GM12878 (cell line): Measurements from ENCODE around the gene TIPARP. TPM values are rescaled to one million over a fixed set of nuclear protein-coding genes. Genes with fewer than 3 reads are reported as not detected.

Experiments used
- ATAC-seq: fragments of 200-7000 bp; cut with Tn5 transposase; 3 replicates; pipeline ENCODE4 v1.9.1; 2020; ENCODE audit warnings: mild to moderate bottlenecking, moderate library complexity
- BruUV-seq: library from RNA; stranded (reverse); fragments of 400-500 nt; replicated peaks from 2 replicates; lab custom pipeline; 2021; lab: Mats Ljungman, UMichigan
- CTCF ChIA-PET: fragments of 300-600 bp; sonication (Branson Sonifier 250); formaldehyde crosslinking; extraction: SDS; loops from one replicate; lab custom pipeline; 2021; ENCODE audit warnings: inconsistent platforms; lab: Yijun Ruan, JAX
- POLR2A ChIA-PET: fragments of 350-600 bp; formaldehyde crosslinking; extraction: SDS; loops from one replicate; lab custom pipeline; 2021; ENCODE audit warnings: inconsistent platforms; lab: Charles Lee
- RAD21 ChIA-PET: fragments of 300-600 bp; sonication (Branson Sonifier 250); formaldehyde crosslinking; loops from one replicate; lab custom pipeline; 2023; ENCODE audit warnings: antibody characterized with exemption; ENCODE audit not compliant: unreplicated experiment; lab: Charles Lee
- SMC1A ChIA-PET: fragments of 300-600 bp; sonication (Branson Sonifier 250); formaldehyde crosslinking; loops from one replicate; lab custom pipeline; 2023; ENCODE audit not compliant: unreplicated experiment, uncharacterized antibody; lab: Charles Lee
- DNase-seq: peaks from one replicate; pipeline ENCODE4 v3.0.0-alpha.2; 2011; ENCODE audit warnings: low read depth, low spot score
- FAIRE-seq: peaks from 3 replicates; lab custom pipeline; 2011; peaks lifted over from hg19 to GRCh38; lab: Jason Lieb, UNC
- H2AFZ ChIP-seq: 2 replicates; pipeline ENCODE4 v1.6.0; 2011; ENCODE audit warnings: low read depth, low read length, control low read depth; ENCODE audit not compliant: control insufficient read depth
- H3K27ac ChIP-seq: 2 replicates; pipeline ENCODE4 v1.5.1; 2011; ENCODE audit warnings: control low read depth; ENCODE audit not compliant: control insufficient read depth, insufficient read depth
- H3K27me3 ChIP-seq, 2 experiments: replicated peaks in 1 of 2; 2 replicates each; pipeline versions ENCODE4 v1.6.0 to v1.6.1; 2011; ENCODE audit warnings: low read length in 1 of 2; ENCODE audit not compliant: control insufficient read depth in 2 of 2, insufficient read depth in 2 of 2
- H3K36me3 ChIP-seq, 2 experiments: 2 replicates each; pipeline ENCODE4 v1.5.1; 2011; ENCODE audit warnings: low read length in 1 of 2; ENCODE audit not compliant: control insufficient read depth in 2 of 2, insufficient read depth in 2 of 2
- H3K4me1 ChIP-seq: 2 replicates; pipeline ENCODE4 v1.6.1; 2011; ENCODE audit warnings: mild to moderate bottlenecking, low read length, moderate library complexity, mixed read lengths; ENCODE audit not compliant: control insufficient read depth, insufficient read depth
- H3K4me2 ChIP-seq: 2 replicates; pipeline ENCODE4 v1.6.0; 2011; ENCODE audit warnings: control low read depth; ENCODE audit not compliant: control insufficient read depth, insufficient read depth
- H3K4me3 ChIP-seq: fragments of 200-600 bp; sonication (generic); 2 replicates; pipeline ENCODE4 v1.5.1; 2016
- H3K79me2 ChIP-seq: 2 replicates; pipeline ENCODE4 v1.6.0; 2011; ENCODE audit warnings: low read length; ENCODE audit not compliant: control insufficient read depth, insufficient read depth
- H3K9ac ChIP-seq: 2 replicates; pipeline ENCODE4 v1.8.0; 2011; ENCODE audit warnings: low read length, control low read depth, mixed read lengths; ENCODE audit not compliant: control insufficient read depth, insufficient read depth
- H3K9me3 ChIP-seq: replicated peaks from 3 replicates; pipeline ENCODE4 v1.5.1; 2011; ENCODE audit warnings: mild to moderate bottlenecking, low read length; ENCODE audit not compliant: control insufficient read depth, insufficient read depth
- H4K20me1 ChIP-seq: 2 replicates; pipeline ENCODE4 v1.6.0; 2011; ENCODE audit not compliant: control insufficient read depth, insufficient read depth
- ETV6 ChIP-seq, 2 experiments: fragments of 450-650 bp in 1 of 2; IDR thresholded peaks in 1 of 2; conservative IDR thresholded peaks in 1 of 2; 2 replicates each; pipeline ENCODE4 v1.6.1; 2014; ENCODE audit warnings: antibody characterized with exemption in 1 of 2, borderline replicate concordance in 1 of 2, low read depth in 1 of 2, mild to moderate bottlenecking in 1 of 2, moderate library complexity in 1 of 2
- HDAC2 ChIP-seq: fragments of 200-600 bp; sonication (generic); IDR thresholded peaks from 2 replicates; pipeline ENCODE4 v1.6.1; 2017
- IKZF2 ChIP-seq, 2 experiments: fragments of 450-650 bp; IDR thresholded peaks; 2 replicates each; pipeline ENCODE4 v1.6.1; 2017; ENCODE audit warnings: mild to moderate bottlenecking in 2 of 2, moderate library complexity in 2 of 2
- NFIC ChIP-seq: IDR thresholded peaks from 2 replicates; pipeline ENCODE4 v1.6.1; 2012; ENCODE audit warnings: low read depth, mild to moderate bottlenecking, inconsistent platforms, low read length, moderate library complexity
- TAF1 ChIP-seq: IDR thresholded peaks from 2 replicates; pipeline ENCODE4 v1.6.1; 2011; ENCODE audit warnings: mild to moderate bottlenecking, low read depth, low read length, borderline replicate concordance
- TCF3 ChIP-seq: IDR thresholded peaks from 2 replicates; pipeline ENCODE4 v1.6.1; 2012; ENCODE audit warnings: low read depth, mild to moderate bottlenecking, low read length, borderline replicate concordance; ENCODE audit not compliant: insufficient read depth
- YY1 ChIP-seq: IDR thresholded peaks from 2 replicates; pipeline ENCODE4 v1.6.1; 2011; ENCODE audit warnings: low read depth, mild to moderate bottlenecking, low read length
- ZBTB11 ChIP-seq: fragments of 450-650 bp; formaldehyde crosslinking; IDR thresholded peaks from 2 replicates; pipeline ENCODE4 v1.5.0; 2022; ENCODE audit warnings: mild to moderate bottlenecking, missing genetic modification characterization
- WGBS: methylation state at CpG from one replicate; pipeline ENCODE4 v1.1.6; 2016; ENCODE audit warnings: low lambda C conversion rate; ENCODE audit not compliant: insufficient replicate concordance, insufficient coverage; ENCODE audit errors: missing lambda C conversion rate; 5-methylcytosine and 5-hydroxymethylcytosine counted together
- in situ Hi-C: fragments of 300-500 bp; cut with MboI; formaldehyde crosslinking; loops from 9 replicates; pipeline ENCODE4 v1.14.3; 2018; ENCODE audit warnings: mixed read lengths
- intact Hi-C: fragments of 100-400 bp; cut with micrococcal nuclease; formaldehyde crosslinking; loops from one replicate; pipeline ENCODE4 v1.14.2; 2022; ENCODE audit not compliant: unreplicated experiment
- polyA plus RNA-seq, 11 experiments: library from polyadenylated mRNA; depleted of rRNA in 4 of 11; unstranded in 6 of 11; stranded (reverse) in 5 of 11; fragments of >200 nt; fragmentation: Nextera tagmentation in 4 of 11; fragmentation: Illumina TruSeq in 1 of 11; extraction: Ambion mirVana in 4 of 11; extraction: Trizol in 1 of 11; gene quantifications; 1 replicate in 1 of 11; 2 replicates in 10 of 11; pipeline versions ENCODE4 v1.2.1 to v1.2.3, GENCODE V29; 2011 to 2016; ENCODE audit warnings: inconsistent platforms in 2 of 11, missing spikeins in 2 of 11, low read depth in 1 of 11
- total RNA-seq, 4 experiments: library from RNA; depleted of rRNA in 3 of 4; stranded (reverse); fragments of >200 nt in 3 of 4; fragmentation: Illumina TruSeq in 1 of 4; extraction: Trizol in 1 of 4; gene quantifications; 2 replicates each; pipeline versions ENCODE4 v1.2.1 to v1.2.3, GENCODE V29; 2013 to 2021
- TF ChIP-seq, protein P1 (sequence below): fragments of 150-350 bp; IDR thresholded peaks from 2 replicates; pipeline ENCODE4 v1.6.1; 2014; ENCODE audit warnings: mild to moderate bottlenecking, low read depth, low read length
- TF ChIP-seq, protein P2 (sequence below): fragments of 450-650 bp; IDR thresholded peaks from 2 replicates; pipeline ENCODE4 v1.6.1; 2017; ENCODE audit warnings: mild to moderate bottlenecking

The TIPARP gene
- total and polyA plus RNA-seq, 10 of the 15 experiments (the other 5 are each of a cell fraction or from before 2014, with no cell fraction given) = 3.2 to 21.5 (median 12.0) TPM

DNA sequence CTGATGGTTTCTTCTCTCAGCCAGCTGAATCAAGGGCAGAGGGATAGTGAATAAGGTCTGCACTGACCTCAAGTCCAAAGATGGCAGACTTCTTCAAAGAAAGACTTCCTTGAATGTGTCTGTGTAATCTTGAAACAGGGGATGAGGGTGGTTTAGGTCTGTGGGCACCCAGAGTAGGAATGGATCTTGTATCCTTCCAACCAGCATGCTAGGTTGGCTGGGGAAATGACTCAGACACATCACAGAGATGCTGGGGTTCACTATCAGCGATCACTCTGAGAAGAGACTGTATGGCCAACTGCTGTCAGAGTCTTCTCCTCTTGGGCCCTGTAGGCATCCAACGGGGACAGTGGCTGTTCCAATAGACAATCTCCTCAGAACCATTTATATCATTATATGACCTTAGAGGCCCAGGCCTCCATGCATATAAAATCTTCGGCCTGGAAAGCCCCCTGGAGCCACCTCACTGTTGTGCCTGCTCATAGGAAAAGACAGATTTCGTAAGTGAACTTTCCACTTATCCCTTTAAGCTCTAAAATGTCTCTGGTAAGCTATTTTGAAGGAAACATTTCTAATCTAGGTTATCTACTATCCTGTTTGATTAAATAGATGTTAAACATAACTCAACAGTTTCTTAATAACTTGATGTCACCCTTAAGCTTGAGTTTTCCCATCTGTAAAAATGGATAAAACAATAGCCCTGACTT lies 58.5 kb downstream of the TIPARP start:
- Histone ChIP-seq H3K4me3 (no peak overlapping the region), H3K4me1 (no peaks in the 10 kb centered on the region), H2AFZ (no peak overlapping the region), H3K27me3 (no peaks in the 10 kb centered on the region), H4K20me1 (no peaks in the 10 kb centered on the region), H3K9ac (no peak overlapping the region), H3K9me3 (no peaks in the 10 kb centered on the region), H3K4me2 (no peak overlapping the region), H3K27ac (no peak overlapping the region), H3K36me3 (no peaks in the 10 kb centered on the region), H3K79me2 (no peaks in the 10 kb centered on the region)
- ChIA-PET CTCF (interaction anchor here (1.0 kb wide), 1 partner anchor 140 kb away, joined by 3 read pairs; no protein-coding TSS in a partner anchor), POLR2A (no interaction called here), SMC1A (interaction anchor here (1.5 to 2.8 kb wide), 2 partner anchors 10 to 27 kb away, joined by 3 to 7 read pairs; no protein-coding TSS in a partner anchor), RAD21 (no interaction called here)
- in situ Hi-C loops (no loop called here), intact Hi-C loops (no loop called here)
- no peak for ATAC-seq
- TF ChIP-seq, protein P1, sequence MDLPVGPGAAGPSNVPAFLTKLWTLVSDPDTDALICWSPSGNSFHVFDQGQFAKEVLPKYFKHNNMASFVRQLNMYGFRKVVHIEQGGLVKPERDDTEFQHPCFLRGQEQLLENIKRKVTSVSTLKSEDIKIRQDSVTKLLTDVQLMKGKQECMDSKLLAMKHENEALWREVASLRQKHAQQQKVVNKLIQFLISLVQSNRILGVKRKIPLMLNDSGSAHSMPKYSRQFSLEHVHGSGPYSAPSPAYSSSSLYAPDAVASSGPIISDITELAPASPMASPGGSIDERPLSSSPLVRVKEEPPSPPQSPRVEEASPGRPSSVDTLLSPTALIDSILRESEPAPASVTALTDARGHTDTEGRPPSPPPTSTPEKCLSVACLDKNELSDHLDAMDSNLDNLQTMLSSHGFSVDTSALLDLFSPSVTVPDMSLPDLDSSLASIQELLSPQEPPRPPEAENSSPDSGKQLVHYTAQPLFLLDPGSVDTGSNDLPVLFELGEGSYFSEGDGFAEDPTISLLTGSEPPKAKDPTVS = no peak
- TF ChIP-seq ZBTB11 (CRISPR knock-in tag) (no peak), IKZF2 (IDR thresholded peaks at IDR 0.05) (no peak), TAF1 (no peak), NFIC (no peak), YY1 (no peak), TCF3 (no peak), HDAC2 (no peak), ETV6 (conservative IDR thresholded peaks at IDR 0.05 in 1 of 2, IDR thresholded peaks at IDR 0.05 in 1 of 2; ENCODE audit: borderline replicate concordance in 1 of 2, low read depth in 1 of 2) (no peak)
- TF ChIP-seq, protein P2, sequence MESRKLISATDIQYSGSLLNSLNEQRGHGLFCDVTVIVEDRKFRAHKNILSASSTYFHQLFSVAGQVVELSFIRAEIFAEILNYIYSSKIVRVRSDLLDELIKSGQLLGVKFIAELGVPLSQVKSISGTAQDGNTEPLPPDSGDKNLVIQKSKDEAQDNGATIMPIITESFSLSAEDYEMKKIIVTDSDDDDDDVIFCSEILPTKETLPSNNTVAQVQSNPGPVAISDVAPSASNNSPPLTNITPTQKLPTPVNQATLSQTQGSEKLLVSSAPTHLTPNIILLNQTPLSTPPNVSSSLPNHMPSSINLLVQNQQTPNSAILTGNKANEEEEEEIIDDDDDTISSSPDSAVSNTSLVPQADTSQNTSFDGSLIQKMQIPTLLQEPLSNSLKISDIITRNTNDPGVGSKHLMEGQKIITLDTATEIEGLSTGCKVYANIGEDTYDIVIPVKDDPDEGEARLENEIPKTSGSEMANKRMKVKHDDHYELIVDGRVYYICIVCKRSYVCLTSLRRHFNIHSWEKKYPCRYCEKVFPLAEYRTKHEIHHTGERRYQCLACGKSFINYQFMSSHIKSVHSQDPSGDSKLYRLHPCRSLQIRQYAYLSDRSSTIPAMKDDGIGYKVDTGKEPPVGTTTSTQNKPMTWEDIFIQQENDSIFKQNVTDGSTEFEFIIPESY = no peak
- BruUV-seq = no TSS peak
- 64% methylated on average over 4 of the region's 4 CpGs for WGBS
- no peak for DNase-seq
- no peak for FAIRE-seq
